NCI-H748 (cell line): ENCODE measurements around the gene RANGAP1.

Experiments
- DNase-seq: peaks from one replicate; lab custom pipeline; 2025; ENCODE audit not compliant: unreplicated experiment; lab: John Stamatoyannopoulos, UW

RANGAP1 gene, protein sequence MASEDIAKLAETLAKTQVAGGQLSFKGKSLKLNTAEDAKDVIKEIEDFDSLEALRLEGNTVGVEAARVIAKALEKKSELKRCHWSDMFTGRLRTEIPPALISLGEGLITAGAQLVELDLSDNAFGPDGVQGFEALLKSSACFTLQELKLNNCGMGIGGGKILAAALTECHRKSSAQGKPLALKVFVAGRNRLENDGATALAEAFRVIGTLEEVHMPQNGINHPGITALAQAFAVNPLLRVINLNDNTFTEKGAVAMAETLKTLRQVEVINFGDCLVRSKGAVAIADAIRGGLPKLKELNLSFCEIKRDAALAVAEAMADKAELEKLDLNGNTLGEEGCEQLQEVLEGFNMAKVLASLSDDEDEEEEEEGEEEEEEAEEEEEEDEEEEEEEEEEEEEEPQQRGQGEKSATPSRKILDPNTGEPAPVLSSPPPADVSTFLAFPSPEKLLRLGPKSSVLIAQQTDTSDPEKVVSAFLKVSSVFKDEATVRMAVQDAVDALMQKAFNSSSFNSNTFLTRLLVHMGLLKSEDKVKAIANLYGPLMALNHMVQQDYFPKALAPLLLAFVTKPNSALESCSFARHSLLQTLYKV

DNA sequence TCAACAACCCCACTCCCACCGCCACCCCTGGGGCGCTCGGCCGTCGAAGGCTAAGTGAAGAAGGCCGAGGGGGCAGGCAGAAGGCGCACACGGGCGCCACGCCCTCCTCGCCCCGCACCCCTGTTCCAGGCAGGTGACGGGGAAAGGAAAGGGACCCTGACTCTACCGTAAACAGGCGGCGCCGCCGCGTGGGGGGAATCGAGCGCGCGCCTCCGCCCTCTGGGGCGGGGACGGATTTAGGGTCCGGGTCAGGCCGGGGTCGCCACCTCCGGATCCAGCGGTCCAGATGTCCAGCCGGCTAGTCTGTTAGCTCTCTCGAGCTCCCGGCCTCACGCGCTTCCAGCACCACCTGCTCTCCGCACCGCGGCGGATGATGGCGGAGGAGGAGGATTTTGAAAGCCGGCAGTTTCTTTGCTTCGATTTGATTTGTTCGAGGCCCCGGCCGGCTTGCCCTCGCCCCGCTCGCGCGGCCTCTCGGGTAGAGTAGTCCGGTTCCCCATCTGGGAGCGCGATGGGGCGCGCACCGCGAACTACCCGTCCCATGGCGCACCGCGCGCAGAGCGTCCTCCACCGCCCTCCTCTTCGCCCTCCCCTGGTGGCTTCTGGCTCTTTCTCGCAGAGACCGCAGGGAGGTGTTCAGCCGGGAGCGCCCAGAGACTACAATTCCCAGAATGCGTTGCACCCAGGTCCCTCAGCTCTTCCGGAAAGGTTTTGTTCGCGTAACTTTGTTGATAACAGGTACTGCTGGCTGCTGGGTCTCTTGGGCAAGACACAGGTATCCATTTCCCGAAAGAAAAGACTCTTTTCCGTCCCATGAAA is at the start of gene RANGAP1:
Gene RANGAP1 (minus strand): TSS at position 368 of the 819 bp plus-strand sequence. CDS start 5,143 bp downstream, outside the sequence.
- peak; percentile 99 for DNase-seq

DNA sequence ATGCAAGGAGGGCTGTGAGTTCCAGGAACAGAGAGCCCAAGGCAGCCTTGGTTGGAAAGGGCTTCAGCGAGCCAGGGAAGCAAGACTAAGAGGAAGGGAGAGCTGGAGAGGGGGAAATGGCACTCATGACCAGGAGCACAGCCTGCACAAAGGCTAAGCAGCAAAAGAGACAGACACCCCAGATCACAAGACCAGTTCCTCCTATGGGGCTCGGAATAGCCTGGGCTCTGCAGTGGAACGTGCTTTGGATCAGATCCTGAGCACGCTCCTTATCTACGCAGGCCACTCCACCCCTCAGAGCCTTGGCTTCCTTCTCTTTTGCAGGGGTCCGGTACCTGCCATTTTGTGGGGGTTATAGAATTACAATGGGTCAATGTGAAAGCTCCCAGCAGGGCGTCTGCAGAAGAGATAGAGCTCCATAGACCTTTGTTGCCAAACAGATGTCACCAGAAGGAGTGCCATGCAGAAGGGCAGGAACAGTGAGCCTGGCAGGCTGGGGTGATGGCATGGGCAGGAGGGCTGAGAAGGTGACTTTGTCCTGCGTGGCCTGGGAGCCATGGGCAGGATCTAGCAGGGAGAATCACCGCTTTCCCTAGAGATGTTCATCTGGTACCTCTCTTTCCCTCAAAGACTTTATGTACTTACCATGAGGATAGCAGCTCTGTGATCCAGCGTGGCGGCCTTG is 49.1 kb upstream of the RANGAP1 start:
- DNase-seq: no peak

DNA sequence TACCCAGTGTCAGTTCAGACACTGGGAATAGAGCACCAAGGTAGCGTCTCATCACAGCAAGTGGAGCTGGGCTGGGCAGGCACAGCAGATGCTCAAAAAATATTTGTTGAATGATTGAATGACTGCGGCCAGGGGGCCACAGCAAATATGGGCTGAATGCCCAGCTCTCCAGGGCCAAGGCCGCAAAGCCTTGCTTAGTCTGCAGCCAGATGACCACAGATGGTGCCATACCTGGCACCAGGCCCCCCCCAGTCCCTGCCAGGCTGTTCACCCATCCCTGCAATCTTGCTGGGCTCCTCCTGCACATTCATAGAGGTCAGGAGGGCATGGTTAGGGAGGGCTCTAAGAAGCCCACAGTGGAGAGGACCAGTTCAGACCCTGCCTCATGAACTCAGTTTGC is 48.2 kb upstream of the RANGAP1 start:
- no peak for DNase-seq

DNA sequence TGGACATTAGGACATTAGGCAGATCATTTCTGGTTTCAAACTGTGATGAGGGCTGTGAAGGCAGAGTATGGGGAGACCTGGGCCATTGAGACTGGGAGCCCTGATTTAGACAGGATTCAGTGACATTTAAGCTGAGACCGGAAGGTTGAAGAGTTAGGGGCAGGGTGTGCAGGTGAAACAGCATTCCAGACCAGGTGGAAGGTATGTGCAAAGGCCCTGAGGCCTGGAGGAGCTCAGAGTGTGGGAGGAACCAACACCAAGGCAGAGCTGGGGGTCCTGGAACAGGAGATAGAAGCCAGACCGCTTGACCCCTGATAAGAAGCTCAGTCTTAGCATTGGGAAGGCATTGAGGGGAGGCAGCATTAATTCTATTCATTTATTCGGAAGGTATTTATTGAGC is 47.8 kb upstream of the RANGAP1 start:
- DNase-seq: no peak

DNA sequence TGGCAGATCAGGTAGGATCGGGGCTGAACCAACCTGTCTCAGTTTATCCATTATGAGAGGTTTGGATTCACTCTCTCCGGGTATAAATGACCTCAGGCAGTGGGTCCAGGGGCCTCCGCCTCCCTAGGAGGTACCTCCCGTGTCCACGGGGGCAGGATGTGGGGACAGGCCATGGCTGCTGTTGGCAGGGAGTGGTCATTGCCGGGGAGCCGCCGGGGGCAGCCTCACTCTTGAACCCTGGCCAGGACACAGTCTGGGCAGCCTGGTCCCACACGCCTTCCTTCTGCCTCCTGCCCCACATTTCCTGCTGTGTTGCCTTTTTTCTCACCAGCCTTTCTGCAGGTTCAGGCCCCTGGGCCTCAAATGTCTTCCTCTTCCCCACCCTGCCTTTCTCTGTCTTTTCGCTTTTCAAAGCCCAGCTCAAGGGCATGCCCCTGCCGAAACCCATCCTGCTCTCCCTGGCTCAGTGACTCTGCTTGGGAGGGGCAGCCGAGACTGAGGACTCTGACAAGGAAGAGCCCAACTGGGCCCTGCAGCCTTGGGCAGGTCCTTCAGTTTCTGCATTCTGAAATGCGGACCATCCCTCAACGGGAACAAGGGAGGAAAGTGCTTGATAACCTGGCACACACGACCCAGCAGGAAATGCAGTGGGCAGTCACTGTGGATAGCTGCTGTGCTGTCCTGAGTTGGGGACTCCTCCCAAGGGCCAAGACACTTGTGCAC is 46.4 kb upstream of the RANGAP1 start:
- no peak for DNase-seq

DNA sequence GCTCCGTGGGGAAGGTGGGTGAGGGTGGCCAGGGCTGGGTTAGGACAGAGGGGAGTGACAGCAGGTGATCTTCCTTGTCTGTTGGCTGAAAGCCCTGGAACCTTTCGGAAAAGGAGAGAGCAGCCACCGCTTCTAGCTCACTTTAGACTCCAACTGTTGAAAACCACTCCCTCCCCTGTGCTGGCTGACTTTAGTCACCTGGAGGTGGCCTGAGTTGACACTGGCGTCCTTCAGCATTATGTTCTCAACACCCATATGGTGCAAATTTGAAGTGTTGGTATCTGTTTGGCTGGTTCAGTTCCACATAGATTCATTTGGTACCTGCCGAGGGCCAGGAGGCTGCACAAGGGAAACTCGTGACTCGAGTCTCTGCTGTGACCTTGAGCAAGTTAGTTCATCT is 44.2 kb upstream of the RANGAP1 start:
- no peak for DNase-seq

DNA sequence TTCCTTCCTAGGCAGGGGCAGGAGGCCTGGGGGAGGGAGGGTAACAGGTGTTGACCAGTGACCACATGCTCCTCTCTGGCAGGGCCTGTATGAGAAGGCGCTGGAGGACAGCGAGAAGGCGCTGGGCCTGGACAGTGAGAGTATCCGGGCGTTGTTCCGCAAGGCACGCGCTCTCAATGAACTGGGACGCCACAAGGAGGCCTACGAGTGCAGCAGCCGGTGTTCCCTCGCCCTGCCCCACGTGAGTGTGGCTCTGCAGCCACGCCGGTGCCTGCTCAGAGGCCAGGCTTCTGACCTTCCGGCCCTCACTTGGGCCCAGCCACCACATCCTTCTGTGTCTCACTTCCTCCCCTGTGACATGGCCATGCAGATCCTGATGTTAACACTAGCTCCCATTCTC is 41.1 kb upstream of the RANGAP1 start:
- no peak for DNase-seq

DNA sequence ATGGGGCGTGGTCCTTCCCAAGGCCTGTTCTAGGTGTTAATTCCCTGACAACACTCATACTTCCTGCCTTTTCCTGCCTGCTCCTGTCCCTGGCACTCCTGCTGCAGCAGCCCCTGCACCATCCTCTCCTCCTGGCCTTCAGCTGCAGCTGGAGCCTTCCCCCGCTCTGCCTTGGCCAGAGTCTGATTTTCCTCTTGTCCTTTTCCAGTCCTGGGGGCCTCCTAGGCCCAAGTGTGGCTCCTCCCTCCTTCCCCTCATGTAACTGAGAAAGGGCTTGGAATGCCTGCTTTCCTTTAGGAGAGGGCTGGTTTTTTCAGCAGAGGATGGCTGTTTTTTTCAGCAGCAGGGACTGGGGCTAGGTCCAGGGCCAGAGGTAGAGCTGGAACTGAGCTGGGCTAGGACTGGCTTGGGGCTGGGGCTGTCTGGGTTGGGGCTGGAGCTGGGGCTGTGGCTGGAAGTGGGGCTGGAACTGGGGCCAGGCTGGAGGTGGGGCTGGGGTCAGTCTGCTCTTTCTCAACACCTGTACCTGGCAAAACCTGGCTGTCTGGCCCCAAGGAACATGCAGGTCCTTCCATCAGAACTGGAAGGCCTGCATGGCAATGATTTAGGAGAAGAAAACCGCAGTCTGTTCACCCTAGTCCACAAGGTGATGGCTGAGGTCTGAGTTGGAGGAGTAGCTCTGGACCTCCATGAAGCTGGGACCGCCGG is 39.0 kb upstream of the RANGAP1 start:
- no peak for DNase-seq

DNA sequence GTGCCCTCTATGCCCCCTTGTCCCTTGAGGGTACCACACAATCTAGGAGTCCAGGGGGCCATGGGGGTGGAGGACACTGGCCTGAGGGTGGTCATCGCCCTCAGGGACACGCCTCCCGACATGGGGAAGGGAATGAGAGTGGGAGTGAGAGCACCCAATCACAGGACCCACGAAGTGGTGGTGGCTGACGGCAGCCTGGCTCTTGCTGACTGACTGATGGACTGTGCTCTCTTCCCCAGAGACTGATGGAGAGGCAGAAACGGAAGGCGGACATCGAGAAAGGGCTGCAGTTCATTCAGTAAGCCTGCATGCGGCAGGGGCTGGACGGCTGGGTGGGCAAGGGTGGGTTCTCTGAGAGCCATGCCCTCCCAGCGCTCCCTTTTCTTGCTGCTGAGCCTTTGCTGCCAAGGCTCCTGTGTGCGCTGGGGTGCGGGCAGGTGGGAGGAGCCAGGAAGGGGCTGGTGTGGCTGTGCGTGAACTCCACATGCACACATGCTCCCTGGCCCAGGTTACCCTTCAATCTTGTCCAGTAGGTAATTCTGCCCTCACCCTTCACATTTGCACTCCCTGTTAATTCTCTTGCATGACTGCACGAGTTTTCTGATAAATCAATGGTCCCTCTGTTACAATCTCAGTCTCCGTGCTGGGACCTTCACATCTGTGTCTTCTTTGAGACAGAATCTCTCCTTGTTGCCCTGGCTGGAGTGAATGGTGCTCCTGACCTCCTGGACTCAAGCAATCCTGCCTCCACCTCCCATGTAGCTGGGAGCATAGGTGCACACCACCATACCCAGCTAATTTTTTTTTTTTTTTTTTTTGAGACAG is 34.6 kb upstream of the RANGAP1 start:
- DNase-seq: no peak

DNA sequence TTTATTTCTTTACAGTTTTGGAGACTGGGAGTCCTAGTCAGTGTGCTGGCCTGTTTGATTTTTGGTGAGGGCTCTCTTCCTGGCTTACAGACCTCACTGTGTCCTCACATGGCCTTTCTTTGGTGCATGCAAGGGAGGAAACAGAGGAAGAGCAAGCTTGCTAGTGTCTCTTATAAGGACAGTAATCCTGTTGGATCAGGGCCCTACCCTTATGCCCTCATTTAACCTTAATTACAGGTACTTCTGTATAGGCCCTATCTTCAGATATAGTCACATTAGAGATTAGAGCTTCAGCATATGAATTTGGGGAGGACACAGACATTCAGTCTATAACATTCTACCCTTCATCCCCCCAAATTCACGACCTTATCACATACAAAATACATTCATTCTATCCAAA is 29.6 kb upstream of the RANGAP1 start:
- no peak for DNase-seq

DNA sequence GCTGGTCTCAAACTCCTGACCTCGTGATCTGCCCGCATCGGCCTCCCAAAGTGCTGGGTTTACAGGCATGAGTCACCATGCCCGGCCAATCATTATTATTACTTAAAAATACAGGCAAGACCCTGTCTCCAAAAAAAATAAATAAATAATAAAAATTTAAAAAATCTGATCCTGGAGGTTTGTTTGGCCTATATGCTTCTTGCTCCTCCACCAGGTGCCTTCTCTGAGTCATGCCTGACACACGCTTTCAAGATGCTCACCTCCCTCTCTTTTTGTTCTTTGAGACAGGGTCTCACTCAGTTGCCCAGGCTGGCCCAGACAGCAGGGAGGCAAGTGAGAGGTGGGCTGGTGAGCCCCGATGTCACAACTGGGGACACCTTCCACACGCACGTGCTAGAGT is 28.8 kb upstream of the RANGAP1 start:
- DNase-seq: no peak

DNA sequence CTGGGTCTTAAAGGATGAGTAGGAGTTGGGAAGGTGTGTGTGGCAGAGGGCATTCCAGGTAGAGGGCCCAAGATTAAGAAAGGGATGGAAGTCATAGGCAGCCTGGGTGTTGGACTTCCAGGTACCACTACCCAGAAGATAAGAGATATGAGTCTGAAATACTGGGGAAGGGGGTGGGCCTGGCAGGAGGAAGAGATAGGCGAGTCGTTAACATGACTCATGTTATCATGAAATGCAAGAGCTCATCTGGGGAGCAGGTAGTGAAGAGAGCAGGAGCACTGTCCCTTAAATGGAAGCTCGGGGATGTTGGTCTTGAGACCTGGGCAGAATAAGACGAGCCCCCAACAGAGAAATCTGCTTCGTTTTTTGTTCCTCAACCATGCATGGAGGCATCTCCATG is 25.5 kb upstream of the RANGAP1 start:
- DNase-seq: no peak

DNA sequence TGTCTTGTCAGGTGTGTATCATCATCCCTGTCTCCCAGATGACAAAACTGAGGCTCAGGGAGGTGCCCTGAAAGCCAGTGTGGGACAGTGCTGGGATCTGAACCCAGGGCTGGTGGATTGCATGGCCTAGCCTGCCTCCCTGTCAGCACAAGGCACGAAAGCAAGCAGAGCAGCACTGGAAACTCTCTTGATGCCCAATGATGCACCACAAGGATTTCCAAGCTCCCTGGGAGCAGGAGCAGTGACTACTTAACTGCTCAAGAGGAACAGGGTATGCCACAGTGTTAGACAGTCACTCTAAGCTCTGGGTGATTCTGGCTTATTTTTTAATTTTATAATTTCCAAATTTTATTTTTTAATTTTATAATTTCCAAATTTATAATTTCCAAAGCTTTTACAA is 24.3 kb upstream of the RANGAP1 start:
- DNase-seq: no peak

DNA sequence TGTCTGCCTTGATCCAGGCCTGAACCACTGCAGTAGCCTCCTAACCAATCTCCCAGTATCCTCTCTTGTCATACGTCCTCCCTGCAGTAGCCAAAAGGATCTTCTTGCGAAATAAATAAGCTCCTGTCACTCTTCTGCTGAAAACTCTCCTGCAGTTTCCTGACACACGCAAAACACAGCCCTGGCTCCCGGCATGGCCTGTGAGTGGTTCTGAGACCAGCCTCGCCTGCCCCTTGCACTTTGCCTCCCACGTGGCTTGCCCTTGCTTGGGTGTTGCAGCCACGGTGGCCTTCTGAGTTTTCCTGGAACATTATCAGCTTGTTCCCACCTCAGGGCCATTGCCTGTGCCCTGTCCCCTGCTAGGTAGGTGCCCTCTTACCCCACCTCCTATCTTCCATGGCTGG is 22.6 kb upstream of the RANGAP1 start:
- DNase-seq: no peak

DNA sequence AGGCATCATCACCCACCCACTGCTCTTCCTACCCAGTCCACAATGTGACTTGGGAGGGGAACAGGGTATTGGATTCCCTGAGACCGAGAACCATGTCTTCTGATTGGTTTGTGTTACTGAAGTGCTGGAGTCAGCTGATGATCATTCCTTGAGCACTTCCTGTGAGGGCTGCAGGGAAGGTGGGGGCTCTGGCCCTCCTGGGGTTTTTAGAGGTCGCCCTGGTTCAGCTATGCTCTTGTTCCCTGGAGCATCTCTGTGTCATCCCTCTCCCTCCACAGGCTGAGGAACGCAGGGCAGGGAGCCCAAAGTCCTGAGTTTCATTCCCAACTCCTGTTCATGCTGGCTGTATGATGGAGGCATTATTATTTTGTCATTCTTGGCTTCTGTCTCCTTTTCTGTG is 22.1 kb upstream of the RANGAP1 start:
- DNase-seq: no peak

DNA sequence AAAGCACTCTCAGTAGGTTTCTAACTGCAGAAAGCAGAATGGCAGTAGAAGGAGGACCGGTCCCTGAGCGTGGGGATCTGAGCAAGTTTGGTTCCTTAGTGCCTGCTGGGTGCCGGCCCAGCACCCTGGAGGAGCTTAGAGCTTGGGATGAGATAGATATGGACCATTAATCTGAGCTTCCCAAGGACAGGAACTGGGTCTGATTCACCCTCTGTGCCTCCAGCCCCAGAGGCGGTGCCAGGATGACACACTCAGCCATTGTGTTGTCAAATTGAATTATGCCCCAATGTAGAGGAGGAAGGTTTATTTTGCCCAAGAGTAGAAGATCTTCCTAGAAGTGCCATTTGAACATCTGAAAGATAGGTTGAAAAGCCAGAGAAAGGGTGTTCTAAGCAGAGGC is 19.7 kb upstream of the RANGAP1 start:
- DNase-seq: no peak

DNA sequence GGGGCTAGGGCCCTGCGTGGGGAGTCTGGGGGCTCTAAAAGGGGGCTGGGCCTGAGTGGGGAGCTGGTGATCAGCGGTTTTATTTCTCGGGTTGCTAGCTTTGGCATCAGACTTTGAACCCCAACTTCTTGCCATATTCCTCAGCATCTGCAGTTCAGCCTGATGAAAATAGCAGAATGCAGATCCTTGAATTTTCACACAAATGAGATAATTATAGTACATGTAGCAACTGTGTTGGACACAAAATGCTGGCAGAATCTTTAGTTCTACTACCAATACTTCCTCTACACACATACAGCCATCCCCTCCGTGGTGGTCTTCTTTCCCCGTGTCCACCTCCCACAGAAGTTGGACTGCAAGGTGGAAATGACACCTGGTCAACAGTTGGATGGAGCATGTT is 16.8 kb upstream of the RANGAP1 start:
- DNase-seq: no peak

DNA sequence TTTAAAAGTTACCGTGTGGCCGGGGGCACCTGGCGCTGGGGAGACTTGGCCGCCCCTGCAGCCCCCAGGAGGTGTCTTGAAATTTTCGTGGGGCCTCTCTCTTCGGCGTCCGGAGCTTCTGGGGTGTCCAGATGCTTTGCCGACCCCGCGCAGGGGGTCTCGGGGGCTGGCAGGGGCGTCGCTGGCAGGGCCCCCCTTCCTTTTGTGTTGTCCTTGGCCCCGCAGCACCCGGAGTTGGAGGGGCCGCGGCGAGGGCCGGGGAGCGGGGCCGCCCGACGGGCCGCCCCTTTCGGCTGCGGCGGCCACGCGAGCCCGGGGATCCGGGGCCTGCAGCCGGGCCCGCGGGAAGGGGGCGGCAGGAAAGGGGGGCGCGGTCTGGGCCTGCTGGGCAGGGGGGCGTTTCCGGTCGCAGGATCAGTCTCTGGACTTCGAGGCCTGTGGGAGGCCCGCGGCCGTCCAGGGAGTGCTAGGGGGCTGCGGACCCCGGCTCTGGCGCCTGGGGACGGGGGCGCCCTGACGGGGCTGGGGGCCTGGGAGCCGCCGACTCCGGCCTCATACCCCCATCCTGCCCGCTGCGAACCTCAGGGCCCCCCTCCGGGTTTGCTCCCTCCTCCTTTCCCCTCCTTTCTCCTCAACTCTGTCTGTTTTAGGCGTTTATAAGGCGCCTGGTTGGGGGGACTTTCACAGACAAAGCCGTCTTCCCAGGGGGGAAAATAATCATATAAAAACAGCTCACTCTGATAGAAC is 16.2 kb upstream of the RANGAP1 start:
- DNase-seq: peak; percentile 33
